NCI-H526 (cell line): ENCODE results near the gene ANKHD1.
"Not testable (repeated sequence)": the region's sequence is repeated elsewhere in the genome, so short reads cannot be mapped to it uniquely, and the experiment has no call there.

Source experiments
- DNase-seq, 2 experiments: peaks; one replicate each; lab custom pipeline; 2025; lab: John Stamatoyannopoulos, UW

ANKHD1 gene

GRCh38 chr5:140421375-140421774 is 19.7 kb downstream of the ANKHD1 start:
- not testable (repeated sequence) for DNase-seq

DNA sequence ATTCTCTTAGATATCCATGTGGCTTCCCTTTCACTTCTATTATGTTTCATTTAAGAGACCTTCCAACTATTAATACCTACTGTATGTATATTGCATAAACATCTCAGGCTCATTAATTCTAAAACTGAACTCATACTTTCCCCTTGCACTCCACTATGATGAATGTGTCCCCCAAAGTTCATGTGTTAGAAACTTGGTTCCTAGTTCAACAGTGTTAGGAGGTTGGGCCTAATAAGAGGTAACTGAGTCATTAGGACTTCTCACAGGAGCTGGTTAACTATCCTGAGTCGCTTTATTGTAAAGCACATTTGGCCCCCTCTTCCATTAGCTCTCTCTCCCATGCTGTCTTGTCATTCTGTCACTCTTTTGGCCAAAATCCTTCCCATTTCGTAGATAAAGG is 22.0 kb downstream of the ANKHD1 start:
- DNase-seq, result no peak

DNA sequence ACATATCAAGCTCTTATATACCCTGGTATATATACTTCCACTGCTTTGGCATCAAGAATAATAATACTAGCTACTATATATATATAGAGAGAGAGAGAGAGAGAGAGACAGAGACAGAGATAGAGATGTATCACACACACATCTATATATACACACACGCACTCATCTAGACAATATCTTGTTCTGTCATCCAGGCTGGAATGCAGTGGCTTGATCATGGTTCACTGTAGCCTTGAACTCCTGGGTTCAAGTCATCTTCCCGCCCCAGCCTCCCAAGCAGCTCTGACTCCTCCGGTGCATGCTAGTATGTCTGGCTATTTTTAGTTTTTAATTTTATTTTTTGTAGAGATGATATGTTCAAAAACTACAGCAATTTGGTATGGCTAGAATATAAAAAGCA is 22.5 kb downstream of the ANKHD1 start:
- DNase-seq, result no peak

DNA sequence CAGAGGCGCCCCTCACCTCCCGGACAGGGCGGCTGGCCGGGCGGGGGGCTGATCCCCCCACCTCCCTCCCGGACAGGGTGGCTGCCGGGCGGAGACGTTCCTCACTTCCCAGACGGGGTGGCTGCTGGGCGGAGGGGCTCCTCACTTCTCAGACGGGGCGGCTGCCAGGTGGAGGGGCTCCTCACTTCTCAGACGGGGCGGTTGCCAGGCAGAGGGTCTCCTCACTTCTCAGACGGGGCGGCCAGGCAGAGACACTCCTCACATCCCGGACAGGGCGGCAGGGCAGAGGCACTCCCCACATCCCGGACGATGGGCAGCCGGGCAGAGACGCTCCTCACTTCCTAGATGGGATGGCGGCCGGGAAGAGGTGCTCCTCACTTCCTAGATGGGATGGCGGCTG is 26.1 kb downstream of the ANKHD1 start:
- DNase-seq, result not testable (repeated sequence)

- no peak for DNase-seq
Observed at GRCh38 chr5:140429724-140430123, 28.1 kb downstream of the ANKHD1 start.

- DNase-seq, result no peak
Observed at GRCh38 chr5:140432212-140432611, 30.6 kb downstream of the ANKHD1 start.

DNA sequence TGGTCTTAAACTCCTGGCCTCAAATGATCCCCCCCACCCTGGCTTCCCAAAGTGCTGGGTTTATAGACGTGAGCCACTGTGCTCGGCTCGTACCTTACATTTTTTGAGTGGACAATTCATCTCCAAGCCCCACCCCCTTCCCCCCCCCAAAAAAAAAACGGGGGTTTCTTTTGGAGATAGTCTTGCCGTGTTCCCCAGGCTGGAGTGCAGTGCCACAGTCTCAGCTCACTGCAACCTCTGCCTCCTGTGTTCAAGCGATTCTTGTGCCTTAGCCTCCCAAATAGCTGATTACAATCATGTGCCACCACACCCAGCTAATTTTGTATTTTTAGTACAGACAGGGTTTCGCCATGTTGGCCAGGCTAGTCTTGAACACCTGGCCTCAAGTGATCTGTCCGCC is 31.3 kb downstream of the ANKHD1 start:
- DNase-seq, result no peak

DNA sequence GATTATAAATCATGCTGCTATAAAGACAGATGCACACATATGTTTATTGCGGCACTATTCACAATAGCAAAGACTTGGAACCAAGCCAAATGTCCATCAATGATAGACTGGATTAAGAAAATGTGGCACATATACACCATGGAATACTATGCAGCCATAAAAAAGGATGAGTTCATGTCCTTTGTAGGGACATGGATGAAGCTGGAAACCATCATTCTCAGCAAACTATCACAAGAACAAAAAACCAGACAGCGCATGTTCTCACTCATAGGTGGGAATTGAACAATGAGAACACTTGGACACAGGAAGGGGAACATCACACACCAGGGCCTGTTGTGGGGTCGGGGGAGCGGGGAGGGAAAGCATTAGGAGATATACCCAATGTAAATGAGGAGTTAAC is 55.7 kb downstream of the ANKHD1 start:
- not testable (repeated sequence) for DNase-seq

- DNase-seq, result no peak
Observed at GRCh38 chr5:140466981-140467742, 65.5 kb downstream of the ANKHD1 start.

GRCh38 chr5:140468188-140468587 is 66.6 kb downstream of the ANKHD1 start:
- DNase-seq, result no peak

DNA sequence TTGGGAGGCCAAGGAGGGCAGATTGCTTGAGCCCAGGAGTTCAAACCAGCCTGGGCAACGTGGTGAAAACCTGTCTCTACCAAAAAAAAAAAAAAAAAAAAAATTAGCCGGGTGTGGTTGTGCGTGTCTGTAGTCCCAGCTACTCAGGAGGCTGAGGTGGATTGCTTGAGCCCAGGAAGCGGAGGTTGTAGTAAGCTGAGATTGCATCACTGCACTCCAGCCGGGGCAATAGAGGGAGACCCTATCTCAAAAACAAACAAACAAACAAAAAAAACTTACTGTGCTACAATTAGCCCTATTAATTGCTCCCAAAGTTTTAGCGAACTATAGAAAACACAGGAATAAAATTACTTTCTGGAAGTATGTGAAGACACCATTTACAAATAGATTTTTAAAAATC is 67.6 kb downstream of the ANKHD1 start:
- DNase-seq, result no peak

DNA sequence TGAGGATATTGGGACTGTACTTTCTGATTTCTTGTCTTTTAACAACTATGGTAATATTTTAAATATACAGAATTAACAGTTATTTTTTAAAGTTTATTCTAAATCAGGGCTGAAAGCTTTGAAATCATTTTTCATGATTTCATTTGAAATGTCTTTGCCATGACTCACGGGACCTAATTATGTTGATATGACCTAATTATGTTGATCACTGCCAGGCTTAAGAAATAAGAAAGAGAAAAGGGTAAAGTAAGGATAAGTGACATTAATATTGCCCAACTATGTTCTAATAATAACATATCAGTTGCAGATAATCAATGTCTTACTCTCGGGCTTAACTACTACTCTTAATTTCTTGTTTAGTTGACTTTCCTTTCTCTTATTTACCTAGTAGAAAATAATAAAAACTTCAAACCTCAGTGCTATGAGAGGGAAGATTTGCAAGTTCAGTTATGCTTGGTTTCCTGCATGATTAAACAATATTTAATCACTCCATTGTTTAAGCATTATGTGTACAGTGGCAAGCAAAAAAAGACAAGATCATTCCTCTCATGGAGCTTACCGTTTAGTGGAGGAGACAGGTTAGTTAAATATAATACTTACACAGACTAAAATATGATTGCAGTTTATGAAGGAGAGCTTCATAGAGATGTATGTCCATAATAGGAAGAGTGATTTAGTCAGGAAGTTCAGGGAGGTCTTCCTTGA is 78.8 kb downstream of the ANKHD1 start:
- peak in 1 of 2 experiments; percentile 14 for DNase-seq

DNA sequence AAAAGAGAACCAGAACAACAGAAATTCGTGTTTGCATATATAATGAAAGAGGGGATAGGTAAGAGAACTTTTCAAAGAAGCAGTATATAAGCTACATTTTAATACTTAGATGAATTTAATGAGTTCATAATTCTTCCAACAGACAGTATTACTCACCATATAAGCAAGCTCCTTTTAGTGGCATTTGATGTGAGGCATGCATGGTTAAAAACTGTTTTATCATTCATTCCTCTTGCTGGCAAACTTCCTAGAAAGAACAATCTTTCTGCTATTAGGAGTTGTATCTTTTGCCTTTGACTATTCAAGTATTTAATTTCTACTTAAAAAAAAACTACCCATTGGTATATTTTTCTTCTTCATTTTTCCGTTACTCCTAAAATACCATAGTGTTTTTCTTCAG is 80.1 kb downstream of the ANKHD1 start:
- DNase-seq, result no peak

GRCh38 chr5:140483055-140483454 is 81.4 kb downstream of the ANKHD1 start:
- no peak for DNase-seq

- not testable (repeated sequence) for DNase-seq
Observed at GRCh38 chr5:140488141-140488540, 86.5 kb downstream of the ANKHD1 start.

DNA sequence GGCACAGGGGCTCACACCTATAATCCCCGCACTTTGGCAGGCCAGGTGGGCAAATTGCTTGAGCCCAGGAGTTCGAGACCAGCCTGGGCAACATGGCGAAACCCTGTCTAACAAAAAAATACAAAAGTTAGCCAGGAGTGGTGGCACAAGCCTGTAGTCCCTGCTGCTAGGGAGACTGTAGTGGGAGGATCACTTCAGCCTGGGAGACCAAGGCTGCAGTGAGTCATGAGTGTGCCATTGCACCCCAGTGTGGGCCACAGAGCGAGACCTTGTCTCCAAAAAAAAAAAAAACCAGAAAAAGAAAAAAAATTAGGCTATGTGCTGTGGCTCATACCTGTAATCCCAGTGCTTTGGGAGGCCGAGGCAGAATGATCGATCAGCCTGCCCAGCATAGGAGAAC is 87.3 kb downstream of the ANKHD1 start:
- DNase-seq, result no peak

- DNase-seq, result no peak
Observed at GRCh38 chr5:140497897-140498296, 96.3 kb downstream of the ANKHD1 start.

GRCh38 chr5:140498591-140498990 is 97.0 kb downstream of the ANKHD1 start:
- no peak for DNase-seq

- DNase-seq, result no peak
Observed at GRCh38 chr5:140502834-140503233, 101.2 kb downstream of the ANKHD1 start.

DNA sequence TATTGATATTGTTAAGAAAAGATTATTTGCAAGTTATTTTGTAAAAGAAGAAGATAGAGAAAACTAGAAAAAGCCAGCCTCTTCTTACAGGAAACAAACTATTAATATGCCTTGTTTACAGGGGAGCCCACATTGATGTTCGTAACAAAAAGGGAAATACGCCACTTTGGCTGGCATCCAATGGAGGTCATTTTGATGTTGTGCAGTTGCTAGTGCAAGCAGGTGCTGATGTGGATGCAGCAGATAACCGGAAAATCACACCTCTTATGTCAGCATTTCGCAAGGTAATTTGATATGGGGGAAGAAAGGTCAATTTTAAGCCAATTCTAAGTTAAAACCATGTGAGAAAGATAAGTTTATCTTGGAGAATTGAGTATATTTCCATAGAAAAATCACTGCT is 108.3 kb downstream of the ANKHD1 start:
- DNase-seq, result no peak

- DNase-seq, result no peak
Observed at GRCh38 chr5:140513124-140513523, 111.5 kb downstream of the ANKHD1 start.

GRCh38 chr5:140524003-140524402 is 122.4 kb downstream of the ANKHD1 start:
- no peak for DNase-seq

DNA sequence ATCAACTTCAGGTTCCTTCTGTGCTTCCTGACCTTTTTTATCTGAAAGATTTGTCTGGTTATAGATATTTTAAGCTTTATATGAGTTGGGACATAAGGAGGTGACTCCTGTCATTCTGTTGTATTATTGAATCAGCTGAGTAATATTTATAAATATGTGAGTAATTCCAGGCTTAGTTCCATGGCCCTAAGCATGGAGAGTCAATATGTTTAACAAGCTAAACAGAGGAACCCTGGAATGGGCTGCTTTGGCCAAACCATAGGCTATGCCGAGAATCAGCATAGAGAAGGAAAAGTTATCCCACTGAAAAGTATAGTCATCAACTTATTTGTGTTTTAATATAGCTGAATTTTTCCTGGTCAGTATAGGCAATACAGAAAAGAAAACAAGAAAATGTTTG is 138.6 kb downstream of the ANKHD1 start:
- no peak for DNase-seq

GRCh38 chr5:140542972-140543371 is 141.3 kb downstream of the ANKHD1 start:
- DNase-seq, result no peak
